ENCODE data around the gene TBX2. TPM values are rescaled to one million over a fixed set of nuclear protein-coding genes. Genes with fewer than 3 reads are reported as not detected.

Gene TBX2
- total and polyA plus RNA-seq, 2 of the 13 experiments (the other 11 are each of a cell fraction or from before 2014, with no cell fraction given), result 2.8 to 15.3 TPM

GRCh38 chr17:61384354-61384691, 15.3 kb upstream of the TBX2 start:
- CTCF ChIA-PET (ENCODE audit: low intra/inter-chr PET ratio, low total read pairs), result no interaction called here
- no TSS peak for BruUV-seq (replicated peaks)
- no peaks in the 10 kb centered on the region for H3K9me3 ChIP-seq (ENCODE audit: low read length)
- H3K4me2 ChIP-seq (ENCODE audit: low read depth, low read length), result no peak overlapping the region
- H3K27me3 ChIP-seq (ENCODE audit: control insufficient read depth in 1 of 2, insufficient read depth in 2 of 2, low read length in 2 of 2), result no peaks in the 10 kb centered on the region
- no peaks in the 10 kb centered on the region for H3K36me3 ChIP-seq (replicated peaks in 1 of 2; ENCODE audit: control insufficient read depth in 1 of 2, insufficient read depth in 2 of 2, low read length in 2 of 2)
- intact Hi-C loops (cut with micrococcal nuclease; ENCODE audit: unreplicated experiment), result no loop called here
- 97% methylated on average over 8 of the region's 8 CpGs for WGBS (ENCODE audit: low lambda C conversion rate)
- no peaks in the 10 kb centered on the region for H3K79me2 ChIP-seq (ENCODE audit: insufficient read depth, low read length)
- no peak for ATAC-seq
- no peak for DNase-seq (ENCODE audit: low spot score)
- no peak overlapping the region for H3K4me3 ChIP-seq (replicated peaks in 1 of 3; ENCODE audit: insufficient read depth in 1 of 3, low read depth in 2 of 3, low read length in 3 of 3)
- no peak overlapping the region for H2AFZ ChIP-seq (ENCODE audit: low read length)
- no peak overlapping the region for H3K27ac ChIP-seq (ENCODE audit: extremely low read length, insufficient read depth, low read length)
- H4K20me1 ChIP-seq (ENCODE audit: insufficient read depth, low read length), result no peaks in the 10 kb centered on the region
- in situ Hi-C loops (cut with HindIII; ENCODE audit: extremely low pct_ligation_motif_present, low pct_unique_long_range_greater_than_20kb), result no loop called here
- FAIRE-seq, result no peak
- H3K9ac ChIP-seq (ENCODE audit: insufficient read depth, low read depth, low read length), result no peak overlapping the region
- peaks cover 55% of the 10 kb centered on the region for H3K4me1 ChIP-seq (ENCODE audit: insufficient read depth, low read length)
- POLR2A ChIA-PET, result interaction anchor here (3.2 kb wide), 1 partner anchor 19 kb away, joined by 13 read pairs; no protein-coding TSS in a partner anchor
- TF ChIP-seq CCDC6 (CRISPR knock-in tag; IDR thresholded peaks at IDR 0.05) (no peak), STAT5B (CRISPR knock-in tag; IDR thresholded peaks at IDR 0.05) (no peak), KMT2A (CRISPR knock-in tag; IDR thresholded peaks at IDR 0.05) (no peak), ZNF510 (CRISPR knock-in tag; IDR thresholded peaks at IDR 0.05; ENCODE audit: low read depth) (no peak), FOXA1 (IDR thresholded peaks at IDR 0.05) (no peak), FOXA1 (CRISPR knock-in tag; IDR thresholded peaks at IDR 0.05) (no peak), ZNF30 (CRISPR knock-in tag; IDR thresholded peaks at IDR 0.05) (no peak), CEBPB (IDR thresholded peaks at IDR 0.05; ENCODE audit: borderline replicate concordance, low read depth, low read length) (no peak), NKX3-1 (CRISPR knock-in tag; IDR thresholded peaks at IDR 0.05) (no peak), MYC (CRISPR knock-in tag; IDR thresholded peaks at IDR 0.05; ENCODE audit: borderline replicate concordance) (no peak), ZNF768 (CRISPR knock-in tag; IDR thresholded peaks at IDR 0.05) (no peak), SUZ12 (IDR thresholded peaks at IDR 0.05; ENCODE audit: low read depth, low read length) (no peak)
- TF ChIP-seq, protein P1, sequence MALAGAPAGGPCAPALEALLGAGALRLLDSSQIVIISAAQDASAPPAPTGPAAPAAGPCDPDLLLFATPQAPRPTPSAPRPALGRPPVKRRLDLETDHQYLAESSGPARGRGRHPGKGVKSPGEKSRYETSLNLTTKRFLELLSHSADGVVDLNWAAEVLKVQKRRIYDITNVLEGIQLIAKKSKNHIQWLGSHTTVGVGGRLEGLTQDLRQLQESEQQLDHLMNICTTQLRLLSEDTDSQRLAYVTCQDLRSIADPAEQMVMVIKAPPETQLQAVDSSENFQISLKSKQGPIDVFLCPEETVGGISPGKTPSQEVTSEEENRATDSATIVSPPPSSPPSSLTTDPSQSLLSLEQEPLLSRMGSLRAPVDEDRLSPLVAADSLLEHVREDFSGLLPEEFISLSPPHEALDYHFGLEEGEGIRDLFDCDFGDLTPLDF (CRISPR knock-in tag; IDR thresholded peaks at IDR 0.05), result no peak
- TF ChIP-seq, protein P2, sequence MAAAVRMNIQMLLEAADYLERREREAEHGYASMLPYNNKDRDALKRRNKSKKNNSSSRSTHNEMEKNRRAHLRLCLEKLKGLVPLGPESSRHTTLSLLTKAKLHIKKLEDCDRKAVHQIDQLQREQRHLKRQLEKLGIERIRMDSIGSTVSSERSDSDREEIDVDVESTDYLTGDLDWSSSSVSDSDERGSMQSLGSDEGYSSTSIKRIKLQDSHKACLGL (CRISPR knock-in tag; IDR thresholded peaks at IDR 0.05), result no peak
- TF ChIP-seq, protein P3, sequence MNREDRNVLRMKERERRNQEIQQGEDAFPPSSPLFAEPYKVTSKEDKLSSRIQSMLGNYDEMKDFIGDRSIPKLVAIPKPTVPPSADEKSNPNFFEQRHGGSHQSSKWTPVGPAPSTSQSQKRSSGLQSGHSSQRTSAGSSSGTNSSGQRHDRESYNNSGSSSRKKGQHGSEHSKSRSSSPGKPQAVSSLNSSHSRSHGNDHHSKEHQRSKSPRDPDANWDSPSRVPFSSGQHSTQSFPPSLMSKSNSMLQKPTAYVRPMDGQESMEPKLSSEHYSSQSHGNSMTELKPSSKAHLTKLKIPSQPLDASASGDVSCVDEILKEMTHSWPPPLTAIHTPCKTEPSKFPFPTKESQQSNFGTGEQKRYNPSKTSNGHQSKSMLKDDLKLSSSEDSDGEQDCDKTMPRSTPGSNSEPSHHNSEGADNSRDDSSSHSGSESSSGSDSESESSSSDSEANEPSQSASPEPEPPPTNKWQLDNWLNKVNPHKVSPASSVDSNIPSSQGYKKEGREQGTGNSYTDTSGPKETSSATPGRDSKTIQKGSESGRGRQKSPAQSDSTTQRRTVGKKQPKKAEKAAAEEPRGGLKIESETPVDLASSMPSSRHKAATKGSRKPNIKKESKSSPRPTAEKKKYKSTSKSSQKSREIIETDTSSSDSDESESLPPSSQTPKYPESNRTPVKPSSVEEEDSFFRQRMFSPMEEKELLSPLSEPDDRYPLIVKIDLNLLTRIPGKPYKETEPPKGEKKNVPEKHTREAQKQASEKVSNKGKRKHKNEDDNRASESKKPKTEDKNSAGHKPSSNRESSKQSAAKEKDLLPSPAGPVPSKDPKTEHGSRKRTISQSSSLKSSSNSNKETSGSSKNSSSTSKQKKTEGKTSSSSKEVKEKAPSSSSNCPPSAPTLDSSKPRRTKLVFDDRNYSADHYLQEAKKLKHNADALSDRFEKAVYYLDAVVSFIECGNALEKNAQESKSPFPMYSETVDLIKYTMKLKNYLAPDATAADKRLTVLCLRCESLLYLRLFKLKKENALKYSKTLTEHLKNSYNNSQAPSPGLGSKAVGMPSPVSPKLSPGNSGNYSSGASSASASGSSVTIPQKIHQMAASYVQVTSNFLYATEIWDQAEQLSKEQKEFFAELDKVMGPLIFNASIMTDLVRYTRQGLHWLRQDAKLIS (CRISPR knock-in tag; IDR thresholded peaks at IDR 0.05), result no peak
- TF ChIP-seq, protein P4, sequence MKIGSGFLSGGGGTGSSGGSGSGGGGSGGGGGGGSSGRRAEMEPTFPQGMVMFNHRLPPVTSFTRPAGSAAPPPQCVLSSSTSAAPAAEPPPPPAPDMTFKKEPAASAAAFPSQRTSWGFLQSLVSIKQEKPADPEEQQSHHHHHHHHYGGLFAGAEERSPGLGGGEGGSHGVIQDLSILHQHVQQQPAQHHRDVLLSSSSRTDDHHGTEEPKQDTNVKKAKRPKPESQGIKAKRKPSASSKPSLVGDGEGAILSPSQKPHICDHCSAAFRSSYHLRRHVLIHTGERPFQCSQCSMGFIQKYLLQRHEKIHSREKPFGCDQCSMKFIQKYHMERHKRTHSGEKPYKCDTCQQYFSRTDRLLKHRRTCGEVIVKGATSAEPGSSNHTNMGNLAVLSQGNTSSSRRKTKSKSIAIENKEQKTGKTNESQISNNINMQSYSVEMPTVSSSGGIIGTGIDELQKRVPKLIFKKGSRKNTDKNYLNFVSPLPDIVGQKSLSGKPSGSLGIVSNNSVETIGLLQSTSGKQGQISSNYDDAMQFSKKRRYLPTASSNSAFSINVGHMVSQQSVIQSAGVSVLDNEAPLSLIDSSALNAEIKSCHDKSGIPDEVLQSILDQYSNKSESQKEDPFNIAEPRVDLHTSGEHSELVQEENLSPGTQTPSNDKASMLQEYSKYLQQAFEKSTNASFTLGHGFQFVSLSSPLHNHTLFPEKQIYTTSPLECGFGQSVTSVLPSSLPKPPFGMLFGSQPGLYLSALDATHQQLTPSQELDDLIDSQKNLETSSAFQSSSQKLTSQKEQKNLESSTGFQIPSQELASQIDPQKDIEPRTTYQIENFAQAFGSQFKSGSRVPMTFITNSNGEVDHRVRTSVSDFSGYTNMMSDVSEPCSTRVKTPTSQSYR (CRISPR knock-in tag; IDR thresholded peaks at IDR 0.05; ENCODE audit: borderline replicate concordance), result no peak
- TF ChIP-seq, protein P5, sequence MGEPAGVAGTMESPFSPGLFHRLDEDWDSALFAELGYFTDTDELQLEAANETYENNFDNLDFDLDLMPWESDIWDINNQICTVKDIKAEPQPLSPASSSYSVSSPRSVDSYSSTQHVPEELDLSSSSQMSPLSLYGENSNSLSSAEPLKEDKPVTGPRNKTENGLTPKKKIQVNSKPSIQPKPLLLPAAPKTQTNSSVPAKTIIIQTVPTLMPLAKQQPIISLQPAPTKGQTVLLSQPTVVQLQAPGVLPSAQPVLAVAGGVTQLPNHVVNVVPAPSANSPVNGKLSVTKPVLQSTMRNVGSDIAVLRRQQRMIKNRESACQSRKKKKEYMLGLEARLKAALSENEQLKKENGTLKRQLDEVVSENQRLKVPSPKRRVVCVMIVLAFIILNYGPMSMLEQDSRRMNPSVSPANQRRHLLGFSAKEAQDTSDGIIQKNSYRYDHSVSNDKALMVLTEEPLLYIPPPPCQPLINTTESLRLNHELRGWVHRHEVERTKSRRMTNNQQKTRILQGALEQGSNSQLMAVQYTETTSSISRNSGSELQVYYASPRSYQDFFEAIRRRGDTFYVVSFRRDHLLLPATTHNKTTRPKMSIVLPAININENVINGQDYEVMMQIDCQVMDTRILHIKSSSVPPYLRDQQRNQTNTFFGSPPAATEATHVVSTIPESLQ (CRISPR knock-in tag; conservative IDR thresholded peaks at IDR 0.05), result no peak
